B cell (primary cell): ENCODE measurements around the gene ITPKC. TPM values are rescaled to one million over a fixed set of nuclear protein-coding genes. Genes with fewer than 3 reads are reported as not detected.

Experiments used
- ATAC-seq: fragments of 200-7000 bp; cut with Tn5 transposase; one replicate; pipeline ENCODE4 v1.10.0; 2021; ENCODE audit warnings: low read depth, mild to moderate bottlenecking, moderate number of reproducible peaks, moderate library complexity
- CTCF ChIA-PET: fragments of 350-600 bp; sonication (Branson Sonifier 250); formaldehyde crosslinking; loops from one replicate; lab custom pipeline; 2021; ENCODE audit warnings: antibody characterized with exemption, inconsistent platforms; lab: Charles Lee
- POLR2A ChIA-PET: fragments of 350-600 bp; sonication (Branson Sonifier 250); formaldehyde crosslinking; loops from one replicate; lab custom pipeline; 2021; ENCODE audit warnings: antibody characterized with exemption; lab: Charles Lee
- DNase-seq: peaks from one replicate; pipeline ENCODE4 v3.0.0; 2013
- H2AFZ ChIP-seq: 2 replicates; pipeline ENCODE4 v1.6.1; 2012; ENCODE audit warnings: mild to moderate bottlenecking, low read depth, low read length; ENCODE audit not compliant: insufficient read depth, poor library complexity, severe bottlenecking
- H3K27ac ChIP-seq, 2 donors: 1 replicate in 1 of 2; 2 replicates in 1 of 2; pipeline ENCODE4 v1.5.1; 2012 to 2013; ENCODE audit warnings: low read length in 2 of 2, mild to moderate bottlenecking in 2 of 2, moderate library complexity in 1 of 2
- H3K27me3 ChIP-seq, 4 experiments: fragments of 200-600 bp in 1 of 4; sonication (generic) in 1 of 4; replicated peaks in 1 of 4; 1 replicate in 2 of 4; 2 replicates in 2 of 4; pipeline versions ENCODE4 v1.6.1 to v1.7.0; 2013 to 2016; ENCODE audit warnings: low read length in 3 of 4, mild to moderate bottlenecking in 2 of 4, mixed read lengths in 1 of 4, moderate library complexity in 1 of 4; ENCODE audit not compliant: insufficient read depth in 4 of 4, control insufficient read depth in 3 of 4; ENCODE audit errors: control extremely low read depth in 1 of 4
- H3K36me3 ChIP-seq, 2 experiments: replicated peaks in 1 of 2; 1 replicate in 1 of 2; 2 replicates in 1 of 2; pipeline versions ENCODE4 v1.6.1 to v1.7.1; 2013; ENCODE audit warnings: low read length in 1 of 2; ENCODE audit not compliant: insufficient read depth in 2 of 2, control insufficient read depth in 1 of 2; ENCODE audit errors: control extremely low read depth in 1 of 2, extremely low read depth in 1 of 2
- H3K4me1 ChIP-seq, 2 donors: fragments of 200-600 bp in 1 of 2; sonication (generic) in 1 of 2; 1 replicate in 1 of 2; 2 replicates in 1 of 2; pipeline versions ENCODE4 v1.5.1 to v1.6.1; 2013 to 2017; ENCODE audit warnings: low read length in 2 of 2; ENCODE audit not compliant: control insufficient read depth in 2 of 2, insufficient read depth in 2 of 2
- H3K4me2 ChIP-seq: replicated peaks from 2 replicates; pipeline ENCODE3; 2012; ENCODE audit warnings: mild to moderate bottlenecking, low read depth, low read length; ENCODE audit not compliant: poor library complexity, severe bottlenecking
- H3K4me3 ChIP-seq, 5 experiments: fragments of 200-600 bp in 1 of 5; sonication (generic) in 1 of 5; 1 replicate in 3 of 5; 2 replicates in 2 of 5; pipeline versions ENCODE4 v1.5.1 to v1.7.0; 2011 to 2016; ENCODE audit warnings: low read length in 4 of 5, mild to moderate bottlenecking in 4 of 5, low read depth in 2 of 5, control low read depth in 1 of 5, moderate library complexity in 1 of 5; ENCODE audit not compliant: insufficient read depth in 1 of 5; ENCODE audit errors: control extremely low read depth in 1 of 5, extremely low read depth in 1 of 5
- H3K79me2 ChIP-seq: fragments of 200-600 bp; sonication (generic); one replicate; pipeline ENCODE4 v1.6.0; 2016; ENCODE audit warnings: low read length; ENCODE audit not compliant: control insufficient read depth, insufficient read depth
- H3K9ac ChIP-seq: fragments of 200-600 bp; sonication (generic); 2 replicates; pipeline ENCODE4 v1.6.1; 2017; ENCODE audit warnings: mild to moderate bottlenecking, low read length, moderate library complexity
- H3K9me3 ChIP-seq, 3 donors: one replicate each; pipeline versions ENCODE4 v1.6.1 to v1.7.1; 2013; ENCODE audit warnings: low read length in 2 of 3; ENCODE audit not compliant: control insufficient read depth in 2 of 3, insufficient read depth in 1 of 3; ENCODE audit errors: control extremely low read depth in 1 of 3
- H4K20me1 ChIP-seq: 2 replicates; pipeline ENCODE4 v1.6.0; 2012; ENCODE audit warnings: mild to moderate bottlenecking, low read length; ENCODE audit not compliant: insufficient read depth, control insufficient read depth, poor library complexity, severe bottlenecking
- H3K27ac Mint-ChIP-seq: one replicate; pipeline ENCODE4 v1.8.0; 2021; ENCODE audit warnings: mixed read lengths
- H3K27me3 Mint-ChIP-seq: one replicate; pipeline ENCODE4 v1.8.0; 2021; ENCODE audit warnings: mixed read lengths
- H3K4me1 Mint-ChIP-seq: one replicate; pipeline ENCODE4 v1.8.0; 2021; ENCODE audit warnings: mixed read lengths
- H3K4me3 Mint-ChIP-seq: one replicate; pipeline ENCODE4 v1.8.0; 2021; ENCODE audit warnings: mixed read lengths
- H3K9me3 Mint-ChIP-seq: one replicate; pipeline ENCODE4 v1.8.0; 2022; ENCODE audit warnings: mixed read lengths; ENCODE audit not compliant: insufficient read depth
- CTCF ChIP-seq: fragments of 200-600 bp; IDR thresholded peaks from one replicate; pipeline ENCODE4 v1.8.0; 2022; ENCODE audit warnings: antibody characterized with exemption, mild to moderate bottlenecking
- EZH2 ChIP-seq: IDR thresholded peaks from 2 replicates; pipeline ENCODE4 v1.6.1; 2012; ENCODE audit warnings: borderline replicate concordance, low read depth, mild to moderate bottlenecking, moderate library complexity, low read length; ENCODE audit not compliant: insufficient read depth, poor library complexity, severe bottlenecking
- WGBS: methylation state at CpG from one replicate; pipeline ENCODE4 v1.1.5; 2013; ENCODE audit warnings: missing lambda C conversion rate; ENCODE audit not compliant: insufficient coverage; 5-methylcytosine and 5-hydroxymethylcytosine counted together
- intact Hi-C: fragments of 100-400 bp; cut with micrococcal nuclease; formaldehyde crosslinking; loops from one replicate; pipeline ENCODE4 v1.10.0; 2022
- polyA plus RNA-seq: library from polyadenylated mRNA; depleted of rRNA; stranded (reverse); fragments of >200 nt; gene quantifications from 2 replicates; pipeline ENCODE4 v1.2.3, GENCODE V29; 2012
- total RNA-seq, 2 donors: library from RNA; stranded (reverse); fragments of 120-200 nt in 1 of 2; gene quantifications; 1 replicate in 1 of 2; 2 replicates in 1 of 2; pipeline versions ENCODE4 v1.2.3 to v1.2.4, GENCODE V29; 2013 to 2022

ITPKC gene
- total and polyA plus RNA-seq, 2 donors (not counting 1 experiment from before 2014, with no cell fraction given) = 8.7 to 16.0 TPM

DNA sequence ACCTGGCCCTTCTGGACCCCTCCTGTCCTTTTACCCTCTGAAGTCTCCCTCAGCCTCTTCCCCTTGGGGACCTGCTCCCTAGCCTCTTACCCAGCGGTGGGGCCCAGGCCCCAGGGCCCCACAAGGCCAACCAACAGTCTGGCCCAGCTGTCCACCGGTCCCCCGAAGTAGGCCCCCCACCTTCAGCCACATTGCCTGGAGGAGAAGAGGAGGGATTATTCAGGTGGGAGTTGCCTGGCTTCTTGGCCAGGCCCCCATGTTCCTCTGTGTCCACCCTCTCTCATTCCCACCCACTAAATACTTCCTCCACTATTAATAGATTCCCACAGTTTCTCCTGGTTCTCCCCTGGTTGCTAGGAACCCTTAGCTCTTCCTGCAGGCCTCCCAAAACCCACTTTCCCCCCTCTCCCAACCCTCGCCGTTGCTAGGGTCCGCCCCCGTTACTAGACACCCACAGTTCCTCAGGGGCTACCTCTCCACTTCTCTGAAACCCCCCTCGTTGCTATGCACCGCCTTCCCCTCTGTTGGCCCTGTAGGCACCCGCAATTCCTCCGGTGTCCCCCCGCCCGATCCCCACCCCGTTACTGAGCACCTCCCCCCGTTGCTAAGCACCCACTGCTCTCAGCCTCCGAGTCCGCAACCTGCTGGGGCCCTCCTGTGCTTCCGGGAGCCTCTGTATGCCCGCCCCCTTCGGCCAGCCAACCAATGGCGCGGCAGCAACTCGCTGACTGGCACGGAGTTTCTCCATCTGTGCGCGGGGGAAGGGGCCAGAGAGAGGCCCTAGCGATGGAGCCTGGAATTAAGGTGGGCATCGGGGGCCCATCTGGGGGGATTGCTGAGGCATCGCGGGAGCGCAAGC, 2.2 kb upstream of the ITPKC start:
- Mint-ChIP-seq H3K27me3 (no peaks in the 10 kb centered on the region), H3K4me1 (peaks cover 52% of the 10 kb centered on the region), H3K9me3 (no peaks in the 10 kb centered on the region), H3K27ac (peak overlapping the region; percentile 97), H3K4me3 (peak overlapping the region; percentile 88)
- H3K9ac ChIP-seq = peak overlapping the region; percentile 90
- H4K20me1 ChIP-seq = peaks cover 4% of the 10 kb centered on the region
- ChIA-PET POLR2A (interaction anchor here (0.6 kb wide), 1 partner anchor 430 kb away, joined by 5 read pairs; the partner anchor contains the start of gene AKT2), CTCF (interaction anchor here (1.1 kb wide), 1 partner anchor 105 kb away, joined by 3 read pairs; no protein-coding TSS in a partner anchor)
- WGBS = under 1% methylated on average over 28 of the region's 31 CpGs
- no peak for TF ChIP-seq CTCF
- no peak for TF ChIP-seq EZH2
- H3K27ac ChIP-seq = peak overlapping the region; percentile 87 to 90
- H3K4me3 ChIP-seq = peak overlapping the region; percentile 68 to 90 (median 80)
- DNase-seq (peak; percentile 95), ATAC-seq (peak; percentile 70)
- peaks cover 54% of the 10 kb centered on the region for H3K79me2 ChIP-seq
- H3K27me3 ChIP-seq = no peaks in the 10 kb centered on the region
- peak overlapping the region; percentile 86 for H2AFZ ChIP-seq
- H3K4me2 ChIP-seq = peak overlapping the region; percentile 90
- intact Hi-C loops = loop anchor here (1.0 to 10.0 kb wide), 3 partner anchors 24 to 683 kb away; partner anchors contain the start of genes BCKDHA, EXOSC5 and NUMBL
- H3K9me3 ChIP-seq = no peaks in the 10 kb centered on the region
- peaks cover under 1 to 15% of the 10 kb centered on the region in 2 experiments for H3K36me3 ChIP-seq
- H3K4me1 ChIP-seq = peaks cover 45 to 53% of the 10 kb centered on the region in 2 donors
